GM10266 (cell line): ENCODE results near the gene MFNG.
A peak's percentile ranks its signal among the peaks of the same experiment; 100 is the strongest.

Experiments
- DNase-seq: peaks from one replicate; pipeline ENCODE4 v3.0.0; 2012; ENCODE audit errors: extremely low spot score
- CTCF ChIP-seq: IDR thresholded peaks from 2 replicates; pipeline ENCODE4 v1.5.1; 2012; ENCODE audit warnings: mild to moderate bottlenecking, low read depth; ENCODE audit not compliant: control insufficient read depth, insufficient read depth; ENCODE audit errors: missing control alignments

The MFNG gene

GRCh38 chr22:37499027-37499707 is 13.0 kb upstream of the MFNG start:
- DNase-seq, result no peak
- no peak for TF ChIP-seq CTCF

GRCh38 chr22:37498289-37498909 is 12.2 kb upstream of the MFNG start:
- DNase-seq, result peak; percentile 84
- TF ChIP-seq CTCF, result peak; percentile 73

- DNase-seq, result no peak
- no peak for TF ChIP-seq CTCF
Measured at GRCh38 chr22:37497062-37497599, 10.9 kb upstream of the MFNG start.

GRCh38 chr22:37496651-37497050 is 10.5 kb upstream of the MFNG start:
- TF ChIP-seq CTCF, result no peak
- DNase-seq, result no peak

GRCh38 chr22:37493979-37494378 is 7.8 kb upstream of the MFNG start:
- no peak for TF ChIP-seq CTCF
- DNase-seq, result no peak

- peak; percentile 74 for DNase-seq
- peak; percentile 61 for TF ChIP-seq CTCF
Measured at GRCh38 chr22:37492428-37493344, 6.5 kb upstream of the MFNG start.
